HTERT RPE-1 (cell line): ENCODE measurements around the gene EIF4E1B.

Source experiments
- in situ Hi-C: fragments of 300-500 bp; cut with MboI; formaldehyde crosslinking; loops from 4 replicates; pipeline ENCODE4 v1.14.3; 2020; ENCODE audit warnings: low sequenced_read_pairs

The EIF4E1B gene

DNA sequence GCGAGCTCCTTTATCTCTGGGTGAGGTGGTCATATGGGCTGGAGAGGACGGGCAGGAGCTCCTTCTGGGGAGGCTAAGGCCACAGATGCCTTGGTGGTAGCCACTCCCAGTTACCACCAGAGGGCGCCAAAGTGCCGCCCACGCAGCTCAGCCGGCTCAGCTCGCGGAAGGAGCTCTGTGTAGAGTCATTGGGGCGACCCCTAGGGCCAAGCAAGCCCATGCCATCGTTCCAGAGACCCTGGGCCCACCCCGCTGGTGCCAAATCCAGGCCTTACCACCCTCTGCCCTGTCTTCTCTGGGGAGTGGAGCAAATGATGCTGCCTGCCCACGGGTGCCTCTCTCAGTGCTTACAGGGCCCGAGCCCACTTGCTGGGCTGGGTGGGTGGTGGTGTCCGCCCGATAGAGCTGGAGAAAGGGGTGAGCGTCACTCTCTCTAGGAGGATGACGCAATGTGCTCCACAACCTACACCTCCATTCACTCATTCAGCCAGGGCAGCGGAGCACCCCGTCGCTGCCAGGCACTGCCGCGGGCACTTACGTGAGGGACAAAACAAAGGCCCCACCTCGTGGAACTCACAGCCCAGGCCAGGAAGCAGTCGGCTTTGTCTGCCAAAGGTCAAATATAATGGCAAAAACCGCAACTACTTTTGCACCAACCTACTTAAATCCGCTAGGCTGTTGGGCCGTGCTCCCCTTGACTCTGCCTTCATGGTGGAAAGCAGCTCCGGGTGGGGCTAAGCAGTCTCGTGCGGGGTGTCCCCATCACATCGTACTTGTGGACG, 30.6 kb downstream of the EIF4E1B start:
- in situ Hi-C loops: no loop called here

DNA sequence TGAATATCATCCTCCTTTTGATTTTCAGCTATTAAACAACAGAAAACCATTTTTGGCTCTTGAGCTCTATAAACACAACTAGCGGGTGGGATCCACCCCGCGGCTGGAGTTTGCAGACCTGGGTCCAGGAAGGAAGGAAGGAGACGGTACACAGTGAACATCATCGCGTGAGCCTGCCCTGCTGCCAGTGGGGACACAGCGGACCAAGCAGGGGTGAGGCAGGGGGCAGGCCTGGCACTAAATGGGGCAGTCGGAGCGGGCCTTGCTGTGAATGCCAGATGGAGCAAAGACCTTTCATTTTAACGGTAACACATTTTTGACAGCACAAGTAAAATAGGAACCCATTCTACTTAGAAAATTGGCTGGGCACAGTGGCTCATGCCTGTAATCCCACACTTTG, 31.2 kb downstream of the EIF4E1B start:
- in situ Hi-C loops: no loop called here

DNA sequence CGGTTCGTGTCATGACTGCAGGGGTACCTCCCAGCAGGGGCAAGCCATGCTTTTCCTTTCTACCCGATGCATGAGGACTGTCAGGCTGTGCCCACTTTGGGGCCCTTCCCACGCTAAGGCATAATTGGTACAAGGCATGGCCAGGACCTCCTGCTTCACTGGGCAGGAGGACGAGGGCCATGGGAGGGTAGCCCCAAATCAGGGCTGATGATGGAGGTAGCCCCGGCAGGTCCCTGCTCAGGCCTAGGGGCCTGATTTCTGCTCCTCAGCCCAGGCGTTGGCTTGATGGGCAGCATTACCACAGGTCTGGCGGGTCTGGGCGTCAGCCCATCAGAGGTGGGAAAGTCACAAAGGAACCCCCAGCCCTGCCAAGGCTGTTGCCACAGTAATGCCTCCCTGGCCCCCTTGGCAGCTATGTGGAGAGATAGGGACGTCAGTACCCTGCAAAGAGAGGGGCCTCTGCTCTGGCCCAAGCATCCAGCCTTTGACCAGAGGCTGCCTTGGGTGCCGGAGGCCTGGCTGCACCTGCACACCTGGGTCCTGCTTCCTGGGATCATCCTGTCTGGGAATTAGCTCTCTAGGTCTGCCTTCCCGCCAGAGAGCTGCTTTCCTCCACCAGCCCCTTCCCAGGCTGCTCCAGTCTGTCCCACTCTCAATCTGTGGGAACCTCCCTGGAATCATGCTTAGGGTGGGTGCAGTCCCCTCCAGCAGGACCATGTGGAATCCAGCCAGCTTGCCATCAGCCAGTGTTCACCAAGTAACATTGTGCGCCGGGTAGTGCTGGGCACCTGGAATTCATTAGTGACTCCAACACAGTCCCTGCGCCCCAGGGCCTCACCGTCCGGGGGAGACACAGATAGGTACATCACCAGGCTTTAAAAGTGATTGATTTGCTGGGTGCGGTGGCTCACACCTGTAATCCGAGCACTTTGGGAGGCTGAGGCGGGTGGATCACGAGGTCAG, 32.2 kb downstream of the EIF4E1B start:
- in situ Hi-C loops: no loop called here

DNA sequence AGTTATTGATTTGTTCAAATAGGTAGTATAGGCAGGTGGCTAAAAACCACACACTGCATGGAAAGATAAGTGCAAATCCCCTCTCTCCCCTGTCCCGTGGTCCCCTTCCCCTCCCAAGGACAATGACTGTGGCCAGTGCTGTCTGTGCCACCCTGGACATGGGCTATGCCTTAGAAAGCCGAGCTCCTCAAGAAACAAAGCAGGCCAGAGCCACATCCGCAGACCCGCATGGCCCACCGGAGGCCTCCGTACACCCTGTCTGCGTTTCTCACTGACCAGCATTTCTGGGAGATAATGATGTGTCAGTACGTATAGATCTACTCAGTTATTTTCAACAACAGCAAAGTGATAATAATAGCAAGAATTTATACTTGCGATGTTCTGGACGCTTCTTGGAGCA, 33.1 kb downstream of the EIF4E1B start:
- in situ Hi-C loops: no loop called here

DNA sequence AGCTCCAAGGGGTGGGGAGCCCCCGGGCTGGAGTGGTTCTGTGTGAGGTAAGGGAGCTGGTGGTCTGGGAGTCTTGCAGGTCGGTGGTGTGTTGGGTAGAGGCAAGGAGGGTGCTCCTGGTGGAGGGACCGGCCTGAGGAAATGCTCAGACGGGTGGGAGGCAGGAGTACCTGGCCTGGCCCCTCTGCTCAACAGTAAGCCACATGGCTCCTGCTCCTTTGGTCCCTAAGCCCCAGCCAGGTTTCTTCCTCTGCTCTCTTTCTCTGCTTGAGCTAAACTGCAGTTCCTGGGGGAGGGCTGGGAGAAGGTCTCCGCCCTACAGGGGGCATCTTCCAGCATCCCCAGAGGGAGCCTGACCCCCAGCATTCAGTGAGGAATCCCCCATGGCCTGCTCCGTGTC, 34.0 kb downstream of the EIF4E1B start:
- in situ Hi-C loops: no loop called here

DNA sequence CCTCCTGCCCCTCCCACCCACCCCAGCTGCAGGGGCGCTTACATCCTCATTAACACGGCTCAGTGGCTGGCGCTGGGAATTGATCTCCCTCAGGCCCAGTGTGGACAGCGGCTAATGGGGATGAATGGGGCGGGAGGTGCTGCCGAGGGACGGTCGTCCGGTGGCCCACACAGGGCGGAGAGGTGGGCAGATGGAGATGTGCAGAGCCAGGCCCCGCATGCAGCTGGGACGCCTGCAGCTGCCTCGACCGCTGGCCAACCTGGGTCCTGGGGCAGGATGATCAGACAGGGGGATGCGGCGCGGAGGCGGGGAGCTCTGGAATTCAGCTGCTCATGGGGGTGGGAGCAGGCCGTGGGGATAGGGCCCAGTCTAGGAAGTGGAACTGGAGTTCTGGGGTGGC, 34.4 kb downstream of the EIF4E1B start:
- in situ Hi-C loops: no loop called here

DNA sequence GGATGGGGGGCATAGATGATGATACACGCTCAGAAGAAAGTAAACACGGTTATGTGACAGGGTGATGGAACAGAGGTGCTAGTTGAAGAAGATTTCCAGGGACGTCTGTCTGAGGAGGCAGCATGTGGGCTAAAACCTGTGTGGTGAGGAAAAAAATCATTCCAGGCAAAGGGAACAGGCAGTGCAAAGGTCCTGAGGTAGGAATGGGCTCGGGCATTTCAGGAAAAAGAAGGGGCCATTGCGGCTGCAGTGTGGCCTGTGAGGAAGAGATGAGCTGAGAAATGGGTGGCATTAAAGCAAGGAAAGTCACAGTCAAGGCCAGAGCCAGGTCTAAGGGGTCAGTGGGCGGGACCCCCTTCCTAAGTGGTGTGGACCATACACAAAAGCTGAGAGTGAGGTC, 35.0 kb downstream of the EIF4E1B start:
- in situ Hi-C loops: no loop called here

DNA sequence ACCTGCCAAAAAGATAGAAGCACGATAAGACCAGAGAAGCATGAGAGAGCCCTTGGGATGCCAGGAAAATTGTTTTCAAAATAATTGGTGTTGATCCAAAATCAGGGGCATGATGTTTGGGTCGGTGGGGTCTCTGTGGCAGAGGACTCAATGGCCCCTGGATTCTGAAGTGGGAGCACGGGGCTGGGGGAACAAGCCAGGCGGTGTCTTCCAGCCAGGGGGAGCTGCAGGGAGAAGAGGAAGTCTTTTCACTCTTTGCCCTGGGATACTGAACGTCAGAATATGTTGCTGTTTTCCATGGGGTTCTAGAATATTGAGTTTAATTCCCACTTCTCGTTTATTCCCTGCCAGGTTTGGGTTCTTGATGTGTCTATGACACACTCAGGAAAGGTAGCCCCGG, 37.2 kb downstream of the EIF4E1B start:
- in situ Hi-C loops: no loop called here

DNA sequence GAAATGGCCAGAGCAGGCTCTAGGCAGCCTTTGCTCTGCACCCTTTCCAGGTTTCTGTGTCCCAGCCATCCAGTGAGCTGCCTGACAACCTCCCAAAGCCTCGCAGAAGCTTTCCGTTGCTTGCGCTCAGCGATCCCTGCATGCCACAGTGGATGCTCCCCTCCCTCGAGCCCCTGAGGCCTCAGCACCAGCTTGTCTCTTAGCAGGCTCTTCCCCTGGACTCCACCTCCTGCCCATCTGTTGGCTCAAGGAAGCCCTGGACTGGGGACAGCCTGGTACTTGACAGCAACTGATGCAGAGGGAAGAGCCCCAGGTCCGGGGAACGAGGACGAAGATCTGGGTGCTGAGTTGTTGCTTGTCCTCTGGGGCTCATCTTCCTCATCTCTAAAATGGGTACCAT, 40.0 kb downstream of the EIF4E1B start:
- in situ Hi-C loops: no loop called here

DNA sequence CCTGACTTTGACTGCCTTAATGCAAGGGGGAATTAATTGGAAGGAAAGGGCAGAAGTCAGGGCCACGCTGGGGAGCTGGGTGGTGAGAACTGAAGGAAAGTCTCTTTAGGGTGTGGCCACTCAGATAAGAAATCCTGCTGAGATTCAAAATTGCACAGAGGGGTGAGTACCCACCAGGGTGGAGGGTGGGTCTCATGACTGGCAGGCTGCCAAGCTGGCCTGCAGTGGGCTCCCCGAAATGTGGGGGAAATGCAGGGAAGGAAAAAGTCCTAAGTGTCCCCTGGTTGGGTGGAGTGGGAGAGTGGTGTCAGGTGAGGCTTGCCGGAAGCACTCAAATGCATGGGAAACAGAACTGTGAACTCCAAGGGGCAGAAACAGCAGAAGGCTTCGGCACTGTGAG, 40.9 kb downstream of the EIF4E1B start:
- in situ Hi-C loops: no loop called here

DNA sequence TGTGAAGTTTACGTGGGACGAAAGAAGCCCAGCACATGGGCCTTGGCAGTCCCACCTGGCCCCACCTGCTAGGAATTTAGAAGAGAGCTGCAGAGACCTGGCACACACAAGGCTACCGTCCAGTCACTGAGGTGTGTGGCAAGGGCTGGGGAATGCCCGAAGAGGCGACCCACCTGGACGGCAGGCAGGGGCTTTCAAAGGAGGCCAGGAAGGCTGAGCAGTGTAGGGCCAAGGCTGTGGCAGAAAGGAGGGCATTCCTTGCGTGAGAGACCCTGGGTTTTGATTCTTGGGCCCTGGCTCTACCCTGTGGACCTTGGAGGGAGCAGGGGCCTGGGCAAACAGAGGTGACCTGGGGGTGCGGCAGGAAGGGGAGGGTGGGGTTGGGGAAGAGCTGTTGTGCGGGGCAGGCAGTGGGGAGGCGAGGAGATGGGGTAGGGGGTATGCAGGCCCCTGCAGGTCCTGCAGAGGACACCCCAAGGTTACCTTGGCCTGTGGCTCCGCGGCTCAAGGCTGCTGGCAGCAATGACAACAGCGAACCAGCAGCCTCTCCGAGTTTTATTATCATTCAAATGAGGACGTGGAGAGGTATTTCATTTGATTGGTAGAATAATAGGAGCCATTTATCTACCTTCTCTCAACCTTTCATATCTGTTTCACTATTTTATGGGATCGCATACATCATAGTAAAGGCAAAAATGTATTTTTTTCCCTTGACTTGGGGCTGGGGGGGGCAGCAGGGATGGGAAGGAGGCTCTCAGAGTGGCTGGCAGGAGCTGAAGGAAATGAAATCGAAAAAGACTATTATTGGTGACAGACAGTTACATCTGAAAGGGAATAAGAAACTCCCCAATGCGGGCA, 41.6 kb downstream of the EIF4E1B start:
- in situ Hi-C loops: no loop called here

DNA sequence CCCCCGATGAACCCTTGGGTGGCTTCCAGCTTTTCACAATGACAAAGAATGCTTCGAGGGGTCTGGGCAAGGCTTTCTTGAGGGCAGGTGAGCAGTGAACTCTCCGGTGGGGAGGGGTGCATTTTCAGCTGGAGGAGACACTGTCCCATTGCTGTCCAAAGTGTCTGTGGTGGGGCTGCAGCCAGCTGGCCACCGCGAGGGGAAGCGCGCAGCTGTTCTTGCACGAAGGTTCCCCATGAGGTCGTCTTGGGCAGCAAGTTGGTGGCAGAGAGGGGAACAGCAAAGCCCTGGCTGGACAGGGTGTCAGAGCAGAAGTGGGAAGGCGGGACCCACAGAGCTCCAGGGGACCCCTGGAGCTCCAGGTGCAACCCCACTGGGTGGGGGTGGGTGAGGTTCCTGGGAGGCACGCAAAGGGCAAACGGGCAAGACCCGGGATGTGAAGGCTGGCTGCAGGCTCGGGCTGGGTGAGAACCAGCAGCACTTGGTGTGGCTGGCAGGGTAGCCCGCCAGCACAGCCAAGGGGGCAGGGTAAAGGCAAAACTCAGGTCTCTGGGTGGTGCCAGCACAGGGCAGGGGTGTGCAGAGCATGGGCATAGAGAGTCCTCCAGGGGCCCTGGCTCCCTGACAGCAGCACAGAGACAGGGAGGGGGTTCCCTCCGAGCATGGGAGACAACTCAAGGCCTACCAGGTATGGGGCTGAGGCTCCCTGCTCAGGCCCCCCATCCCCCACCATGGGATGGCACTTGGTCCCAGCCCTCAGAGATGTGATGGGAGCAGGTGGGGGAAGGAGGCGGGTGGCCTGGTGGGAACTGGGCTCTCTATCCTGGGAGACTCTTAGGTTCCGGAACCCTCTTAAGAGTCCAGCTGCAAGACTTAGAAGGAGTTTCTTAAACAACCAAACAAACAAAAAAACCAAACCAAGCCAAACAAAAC, 43.4 kb downstream of the EIF4E1B start:
- in situ Hi-C loops: no loop called here

DNA sequence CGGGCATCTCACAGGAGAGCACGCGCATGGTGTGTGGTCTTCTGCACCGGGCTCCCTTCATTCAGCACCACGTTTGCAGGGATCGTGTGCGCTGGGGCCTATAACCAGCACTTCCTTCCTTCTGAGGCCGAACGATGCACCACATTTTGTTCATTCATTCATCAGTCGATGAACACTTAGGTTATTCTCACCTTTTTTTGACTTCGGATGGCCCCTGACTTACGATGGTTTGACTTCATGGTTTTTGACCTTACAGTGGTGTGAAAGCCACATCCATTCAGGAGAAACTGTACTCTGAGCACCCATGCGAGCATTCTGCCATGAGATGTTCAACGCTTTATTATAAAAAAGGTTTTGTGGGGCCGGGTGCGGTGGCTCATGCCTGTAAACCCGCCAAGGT, 44.3 kb downstream of the EIF4E1B start:
- in situ Hi-C loops: no loop called here

DNA sequence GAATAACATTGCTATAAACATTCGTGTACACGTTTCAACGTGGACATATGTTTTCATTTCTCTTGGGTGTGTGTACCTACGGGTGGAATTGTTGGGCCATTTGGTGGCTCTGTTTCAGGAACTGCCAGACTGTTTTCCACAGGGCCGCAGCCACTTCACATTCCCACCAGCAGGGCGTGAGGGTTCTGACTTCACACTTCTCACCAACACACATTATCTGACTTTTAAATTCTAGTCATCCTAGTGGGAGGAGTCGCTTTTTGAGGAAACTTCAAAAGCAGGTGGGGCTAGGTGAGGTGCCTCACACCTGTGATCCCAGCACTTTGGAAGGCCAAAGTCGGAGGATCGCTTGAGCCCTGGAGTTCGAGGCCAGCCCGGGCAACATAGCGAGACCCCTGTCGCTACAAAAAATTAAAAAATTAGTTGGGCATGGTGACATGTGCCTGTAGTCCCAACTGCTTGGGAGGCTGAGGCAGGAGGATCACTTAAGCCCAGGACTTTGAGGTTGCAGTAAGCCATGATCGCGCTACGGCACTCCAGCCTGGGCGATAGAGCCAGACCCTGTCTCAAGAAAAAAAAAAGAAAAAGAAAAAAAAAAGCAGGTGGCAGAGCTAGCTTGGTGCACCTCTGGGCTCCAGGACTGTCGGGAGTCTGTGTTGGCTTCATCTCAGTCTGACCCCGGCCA, 45.3 kb downstream of the EIF4E1B start:
- in situ Hi-C loops: no loop called here

DNA sequence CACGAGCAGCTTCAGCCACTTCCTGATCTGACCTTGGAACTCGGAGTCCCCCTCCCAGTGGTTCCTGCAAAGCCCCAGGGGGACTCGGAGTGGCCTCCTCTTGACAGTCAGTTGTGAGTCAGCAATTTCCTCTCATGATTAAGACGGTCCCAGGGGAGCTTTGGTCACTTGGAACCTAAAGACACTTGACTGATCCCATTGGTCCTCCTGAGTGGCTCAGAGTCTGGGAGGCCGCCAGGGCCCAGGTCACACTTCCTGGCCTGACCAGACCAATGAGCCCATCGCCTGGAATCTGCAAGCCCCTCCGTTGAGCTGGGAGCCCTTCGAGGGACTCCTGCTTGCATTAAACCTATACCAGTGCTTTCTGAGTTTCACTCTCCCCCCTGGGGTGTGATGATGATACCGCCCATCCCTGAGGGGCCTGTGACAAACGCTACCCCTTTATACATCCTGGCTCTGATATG, 45.9 kb downstream of the EIF4E1B start:
- in situ Hi-C loops: no loop called here

DNA sequence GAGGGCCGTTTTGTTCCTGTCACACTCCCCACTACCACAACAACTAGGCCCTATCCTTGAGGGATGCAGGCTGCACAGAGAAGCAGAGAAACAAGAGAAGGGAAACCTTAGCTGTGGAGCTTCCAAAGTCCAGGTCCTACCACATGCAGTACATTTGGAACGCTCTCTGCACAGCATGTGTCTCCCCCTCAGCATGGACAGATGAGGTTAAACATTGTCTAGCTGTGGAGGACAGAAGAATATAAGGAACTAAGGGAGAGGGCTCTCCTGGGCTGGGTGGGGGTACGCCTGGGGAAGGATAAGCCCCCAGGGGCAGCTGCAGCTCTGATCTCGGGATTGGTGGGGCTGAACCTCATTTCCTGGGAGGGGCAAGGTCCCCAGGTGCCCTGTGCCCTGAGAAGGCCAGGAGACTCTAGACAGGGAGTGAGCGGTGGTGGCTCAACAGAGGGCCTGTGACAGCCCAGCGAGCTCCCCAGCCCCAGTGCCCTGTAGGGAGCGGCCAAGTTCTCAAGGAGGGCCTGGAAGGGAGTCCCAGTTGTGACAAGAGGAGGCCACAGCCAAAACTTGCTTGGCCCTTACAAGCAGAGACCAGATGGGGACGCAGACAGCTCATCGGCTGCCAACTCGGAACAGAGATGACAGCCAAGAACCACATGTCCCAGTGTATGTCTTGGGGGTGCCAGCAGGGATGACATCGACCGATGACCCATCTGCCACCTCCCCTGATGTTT, 46.9 kb downstream of the EIF4E1B start:
- in situ Hi-C loops: no loop called here

DNA sequence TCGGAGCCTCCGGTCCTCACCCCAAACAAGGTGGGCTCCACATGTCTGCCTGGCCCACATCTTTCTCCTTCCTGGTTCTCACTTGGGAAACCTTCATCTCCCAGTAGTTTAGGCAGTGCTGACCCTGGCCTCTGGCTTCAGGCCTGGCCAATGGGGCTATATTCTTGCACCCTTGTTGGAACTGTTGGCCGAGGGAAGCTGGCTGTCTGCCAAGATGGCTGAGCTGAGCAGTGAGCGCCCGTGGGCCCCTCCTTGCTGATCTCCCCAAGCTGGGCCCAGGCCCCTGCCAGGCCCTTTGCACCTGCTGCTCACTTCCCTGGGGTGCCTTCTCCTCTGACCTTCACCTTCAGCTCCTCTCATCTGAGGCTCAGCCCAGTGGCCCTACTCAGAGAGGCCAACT, 48.1 kb downstream of the EIF4E1B start:
- in situ Hi-C loops: no loop called here

DNA sequence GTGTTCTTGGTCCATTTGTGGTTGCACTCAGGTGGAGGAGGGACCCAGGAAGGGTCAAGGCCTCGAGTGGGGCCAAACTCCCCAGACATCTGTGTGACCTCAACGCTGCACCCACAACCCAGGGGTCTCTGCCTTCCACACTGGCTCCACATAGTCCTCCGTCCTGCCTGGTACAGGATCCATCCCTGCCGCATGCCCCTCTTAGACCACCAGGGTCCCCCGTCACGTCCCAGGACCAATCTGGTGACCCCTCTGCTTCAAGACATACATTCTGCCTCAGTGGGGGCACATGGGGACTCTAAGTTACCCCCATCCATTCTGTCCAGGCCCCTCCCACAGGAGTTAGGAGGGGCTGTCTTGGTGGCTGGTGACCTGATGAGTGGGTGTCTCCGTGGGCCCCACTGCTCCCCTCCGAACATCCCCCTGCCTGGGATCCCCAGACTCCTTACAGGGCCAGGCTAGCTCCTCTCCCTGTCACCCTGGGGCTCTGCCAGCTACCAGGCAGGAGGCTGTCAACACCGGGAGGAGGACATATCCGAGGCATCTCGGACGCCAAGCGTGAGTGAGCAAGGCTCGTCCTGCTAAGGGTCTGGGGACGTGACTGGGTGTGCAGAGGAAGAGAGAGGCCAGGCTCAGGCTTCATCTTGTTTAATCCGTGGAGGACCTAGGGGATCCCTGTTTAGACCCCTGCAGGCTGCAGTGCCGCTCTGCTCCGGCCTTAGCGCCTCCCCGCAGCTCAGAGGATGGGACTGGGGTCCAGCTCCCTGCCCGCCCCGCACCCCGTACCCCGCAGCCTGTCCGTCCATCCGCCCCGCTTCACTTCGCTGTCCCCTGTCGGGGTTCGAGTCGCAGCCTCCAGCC, 49.1 kb downstream of the EIF4E1B start:
- in situ Hi-C loops: no loop called here
